Measurements from ENCODE around the gene ATP2A3. TPM values are rescaled to one million over a fixed set of nuclear protein-coding genes. Genes with fewer than 3 reads are reported as not detected.

The ATP2A3 gene
- total RNA-seq, 1 donor from 2014 or later = 313 TPM

DNA sequence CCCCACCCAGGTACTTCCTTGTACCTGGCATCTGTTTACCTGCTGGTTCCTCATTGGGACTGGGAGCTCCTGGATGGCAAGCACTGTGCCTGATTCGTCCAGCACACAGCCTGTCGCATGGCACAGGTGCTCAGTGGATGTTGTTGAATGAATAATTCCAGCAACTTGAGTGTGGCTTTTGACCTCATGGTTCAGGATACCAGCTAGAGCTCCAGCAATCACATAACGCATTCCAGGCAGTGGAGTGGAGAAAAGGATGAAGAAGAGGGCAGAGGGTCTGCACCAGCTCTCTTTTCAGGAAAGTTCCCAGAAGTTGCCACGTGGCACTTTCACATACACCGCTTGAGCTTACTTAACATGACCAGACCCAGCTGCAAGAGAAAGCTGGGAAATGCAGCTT is 70.0 kb downstream of the ATP2A3 start:
- intact Hi-C loops (cut with micrococcal nuclease) = loop anchor here (5.0 kb wide), 1 partner anchor 227 kb away; the partner anchor contains the start of genes EMC6 and TAX1BP3

DNA sequence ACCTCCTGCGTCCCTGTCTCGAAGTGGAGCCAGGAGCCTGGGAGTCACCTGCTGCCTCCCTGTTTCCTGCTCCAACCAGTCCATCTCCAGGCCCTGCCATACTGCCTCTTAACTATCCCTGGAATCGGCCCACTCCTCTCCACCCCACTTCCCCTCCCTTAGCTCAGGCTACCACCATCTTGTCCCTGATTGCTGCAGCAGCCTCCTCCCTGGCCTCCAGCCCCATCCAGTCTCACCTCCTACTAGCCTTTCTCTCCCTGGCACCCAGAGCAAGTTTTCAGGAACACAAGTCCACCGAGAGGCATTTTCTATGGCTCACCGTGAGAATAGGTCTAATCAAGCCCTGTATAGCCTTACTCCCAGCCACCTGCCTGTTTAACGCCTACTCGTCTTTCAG is 70.5 kb downstream of the ATP2A3 start:
- intact Hi-C loops (cut with micrococcal nuclease) = loop anchor here (1.0 to 5.0 kb wide), 3 partner anchors 47 to 249 kb away; partner anchors contain the start of genes CYB5D2, EMC6, NCBP3 and TAX1BP3

DNA sequence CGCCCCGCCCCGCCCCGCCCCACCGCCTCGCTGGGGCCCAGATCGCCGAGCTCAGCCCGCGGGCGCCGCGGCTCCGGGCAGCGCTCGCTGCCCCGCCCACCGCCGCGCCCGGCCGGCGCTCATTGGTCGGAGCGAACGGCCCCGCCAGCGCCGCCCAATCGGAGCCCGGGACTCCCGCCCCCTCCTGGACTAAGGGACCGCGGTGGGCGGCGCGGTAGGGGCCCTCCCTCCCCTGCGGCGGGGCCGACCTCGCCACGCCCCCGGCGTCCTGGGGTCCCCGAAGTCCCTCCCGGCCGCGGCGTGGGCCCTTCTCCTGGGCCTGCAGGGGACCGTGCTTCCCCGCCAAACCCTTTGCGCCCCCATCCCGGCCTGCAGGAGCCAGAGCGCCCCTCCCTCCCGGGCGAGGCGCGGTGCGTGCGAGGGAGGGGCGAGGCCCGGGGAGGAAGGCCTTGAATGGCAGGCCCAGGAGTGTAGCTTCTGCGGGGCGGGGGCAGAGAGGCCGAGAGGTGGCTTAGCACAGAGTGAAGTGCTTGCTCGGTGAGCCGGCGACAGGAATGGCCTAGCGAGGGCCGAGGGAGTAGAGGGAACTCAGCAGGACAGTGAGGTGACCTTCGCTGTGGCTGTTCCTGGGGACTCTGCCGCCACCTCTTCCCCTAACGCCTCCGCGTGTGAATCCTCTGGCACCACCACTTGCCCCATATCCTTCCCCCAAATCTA is 71.1 kb downstream of the ATP2A3 start, which contains the start of gene CAMKK1:
TSS of gene CAMKK1 (minus strand) at position 51 of the 717 bp plus-strand sequence. CDS start 7,366 bp downstream, outside the sequence.
- intact Hi-C loops (cut with micrococcal nuclease) = loop anchor here (1.0 to 5.0 kb wide), 3 partner anchors 47 to 250 kb away; partner anchors contain the start of genes CYB5D2, EMC6, NCBP3 and TAX1BP3

DNA sequence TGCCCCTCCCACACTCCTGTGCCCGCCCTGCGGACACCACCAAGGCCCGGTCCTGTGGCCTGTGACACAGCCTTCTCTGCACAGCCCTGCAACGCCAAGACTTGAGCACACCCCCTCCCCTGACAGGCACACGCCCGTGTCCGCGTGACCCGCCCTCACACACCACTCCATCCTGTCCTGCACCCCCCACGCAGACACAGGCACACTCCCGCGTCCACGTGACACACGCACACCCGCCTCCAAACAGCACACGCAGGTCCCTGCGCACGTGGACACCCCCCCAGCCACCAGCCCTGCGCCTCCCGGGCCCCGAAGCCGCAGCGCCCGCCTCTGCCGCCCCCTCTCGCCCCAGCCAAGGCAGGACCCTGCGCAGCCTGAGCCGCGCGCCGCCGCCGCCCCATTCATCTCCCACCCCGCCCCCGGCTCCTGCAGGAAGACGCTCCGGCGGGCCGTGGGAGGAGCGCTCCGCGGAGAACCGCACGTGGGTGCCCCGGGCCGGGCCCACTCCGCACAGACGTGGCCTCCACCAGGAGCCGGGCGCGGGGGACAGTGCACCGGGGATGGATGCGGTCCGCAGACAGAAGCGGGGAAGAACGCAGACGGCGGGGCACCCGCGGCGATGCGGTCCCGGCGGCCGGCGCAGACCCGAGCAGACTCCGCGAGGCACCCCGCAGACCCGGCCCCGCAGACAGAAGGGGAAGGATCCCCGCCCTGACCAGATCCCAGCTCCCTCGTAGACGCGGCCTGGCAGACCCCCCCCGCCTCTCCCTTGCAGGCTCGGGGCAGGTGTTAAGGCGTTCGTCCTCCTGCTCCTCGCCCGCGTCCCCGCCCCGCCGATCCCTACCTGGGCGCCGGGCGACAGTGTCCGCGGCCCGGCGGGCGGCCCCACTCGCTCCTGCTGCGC is 71.9 kb downstream of the ATP2A3 start:
- intact Hi-C loops (cut with micrococcal nuclease) = loop anchor here (2.0 to 5.0 kb wide), 2 partner anchors 225 to 250 kb away; partner anchors contain the start of genes CYB5D2, EMC6, TAX1BP3 and ZZEF1

DNA sequence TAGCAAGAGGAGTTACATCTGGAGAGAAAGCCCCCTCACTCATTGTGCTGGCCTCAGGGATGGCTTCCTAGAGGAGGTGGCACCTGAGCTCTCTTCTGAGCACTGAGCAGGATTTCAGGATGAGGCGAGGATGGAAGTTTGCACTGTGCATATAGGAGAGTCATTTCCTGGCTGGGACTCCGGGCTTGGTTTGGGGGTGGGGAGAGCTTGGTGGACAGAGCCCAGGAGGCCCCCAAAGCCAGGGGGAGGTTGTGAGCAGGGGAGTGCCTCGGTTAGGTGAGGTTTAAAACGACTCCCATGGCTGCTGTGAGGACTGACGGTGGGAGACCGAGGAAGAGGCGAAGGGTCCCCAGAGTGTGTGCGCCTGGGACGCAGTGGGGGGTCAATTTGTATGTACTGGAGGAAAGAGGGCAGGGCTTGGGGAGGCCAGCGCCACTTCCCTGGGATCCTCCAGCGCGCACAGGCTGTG is 72.6 kb downstream of the ATP2A3 start:
- intact Hi-C loops (cut with micrococcal nuclease) = loop anchor here (2.0 to 5.0 kb wide), 2 partner anchors 224 to 251 kb away; partner anchors contain the start of genes CYB5D2, EMC6, TAX1BP3 and ZZEF1

DNA sequence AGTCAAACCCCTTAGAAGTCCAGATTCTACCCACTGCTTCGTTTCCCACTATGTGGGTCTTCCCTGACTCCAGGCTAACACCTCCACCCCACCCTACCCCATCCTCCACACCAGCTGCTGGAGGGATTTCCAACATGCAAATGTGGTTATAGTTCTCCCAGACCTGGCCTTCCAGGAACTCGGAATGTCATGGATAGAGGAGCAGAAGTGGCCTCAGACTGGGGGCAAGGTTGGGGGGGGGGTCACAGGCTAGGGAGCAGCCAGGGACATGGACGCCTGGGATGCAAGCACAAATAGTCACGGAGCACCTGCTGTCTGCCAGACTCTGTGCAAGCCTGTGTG is 73.4 kb downstream of the ATP2A3 start:
- intact Hi-C loops (cut with micrococcal nuclease) = loop anchor here (5.0 kb wide), 1 partner anchor 224 kb away; the partner anchor contains the start of genes EMC6 and TAX1BP3

DNA sequence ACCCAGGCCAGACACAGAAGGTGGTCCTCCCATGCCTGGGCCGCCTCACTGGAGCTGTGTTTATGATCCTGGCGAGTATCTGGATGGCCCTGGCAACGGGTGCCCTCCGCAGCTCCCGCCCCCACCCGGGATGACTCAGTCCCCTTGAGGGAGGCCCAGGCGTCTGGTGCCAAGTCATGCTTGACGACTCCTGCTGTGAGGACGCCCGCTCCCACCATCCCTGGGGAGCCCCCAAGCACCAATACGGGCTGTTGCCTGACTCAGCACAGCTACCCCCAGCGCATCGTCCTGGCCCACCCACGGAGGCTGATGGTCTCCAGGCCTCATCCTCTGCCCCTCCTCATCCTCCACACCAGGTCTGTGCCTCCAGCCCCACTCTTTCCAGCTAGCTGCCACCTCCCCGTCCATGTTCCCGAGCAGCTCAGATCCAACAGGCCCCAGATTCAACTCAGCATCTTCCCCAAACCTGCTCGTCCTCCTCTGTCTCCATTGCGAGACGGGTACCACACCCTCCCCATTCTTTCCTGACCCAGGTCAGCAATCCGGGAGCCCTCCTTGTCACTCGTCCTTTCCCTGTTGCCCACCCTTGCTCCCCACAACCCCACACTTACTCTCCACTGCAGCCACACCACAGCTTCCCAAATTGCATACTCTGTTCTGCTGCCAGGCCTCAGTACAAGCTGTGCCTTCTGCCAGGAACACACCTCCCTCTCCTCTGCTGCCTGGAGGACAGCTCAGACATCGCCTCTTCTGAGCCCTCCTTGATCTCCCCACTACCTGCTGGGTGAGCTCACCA is 74.0 kb downstream of the ATP2A3 start:
- intact Hi-C loops (cut with micrococcal nuclease) = loop anchor here (5.0 kb wide), 1 partner anchor 223 kb away; the partner anchor contains the start of genes EMC6 and TAX1BP3

DNA sequence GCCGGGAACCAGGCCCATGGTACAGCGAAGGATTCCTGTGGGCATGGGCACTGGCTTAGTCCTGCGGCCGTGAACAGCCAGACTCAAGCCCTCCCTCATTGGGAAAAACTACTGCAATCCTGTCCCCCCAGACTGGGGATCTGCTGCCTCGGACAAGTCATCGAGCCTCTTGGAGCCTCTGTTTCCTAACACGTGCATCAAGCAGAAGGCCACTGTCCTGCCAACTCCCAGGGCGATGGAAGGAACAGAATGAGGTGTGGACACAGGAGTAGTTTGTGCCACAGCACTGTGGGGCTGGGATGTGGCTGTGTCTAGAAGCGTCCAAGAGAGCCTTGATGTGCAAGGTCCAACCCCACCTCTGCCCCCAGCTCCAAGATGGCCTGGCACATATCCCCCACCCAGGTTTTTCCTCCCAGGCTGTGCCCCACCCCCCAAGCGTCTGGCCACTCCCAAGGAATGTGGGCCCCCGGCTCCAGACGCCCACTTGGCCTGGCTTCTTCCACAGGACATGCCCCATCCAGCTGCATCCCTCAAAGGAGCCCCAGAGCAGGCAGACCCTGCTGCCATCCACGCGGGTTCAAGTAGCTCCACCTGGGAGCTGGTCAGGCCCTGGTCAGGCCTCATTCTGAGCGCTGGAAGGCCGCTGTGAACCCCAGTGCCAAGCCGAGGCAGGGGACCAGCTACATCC is 74.8 kb downstream of the ATP2A3 start:
- intact Hi-C loops (cut with micrococcal nuclease) = loop anchor here (5.0 kb wide), 1 partner anchor 222 kb away; the partner anchor contains the start of genes EMC6 and TAX1BP3

DNA sequence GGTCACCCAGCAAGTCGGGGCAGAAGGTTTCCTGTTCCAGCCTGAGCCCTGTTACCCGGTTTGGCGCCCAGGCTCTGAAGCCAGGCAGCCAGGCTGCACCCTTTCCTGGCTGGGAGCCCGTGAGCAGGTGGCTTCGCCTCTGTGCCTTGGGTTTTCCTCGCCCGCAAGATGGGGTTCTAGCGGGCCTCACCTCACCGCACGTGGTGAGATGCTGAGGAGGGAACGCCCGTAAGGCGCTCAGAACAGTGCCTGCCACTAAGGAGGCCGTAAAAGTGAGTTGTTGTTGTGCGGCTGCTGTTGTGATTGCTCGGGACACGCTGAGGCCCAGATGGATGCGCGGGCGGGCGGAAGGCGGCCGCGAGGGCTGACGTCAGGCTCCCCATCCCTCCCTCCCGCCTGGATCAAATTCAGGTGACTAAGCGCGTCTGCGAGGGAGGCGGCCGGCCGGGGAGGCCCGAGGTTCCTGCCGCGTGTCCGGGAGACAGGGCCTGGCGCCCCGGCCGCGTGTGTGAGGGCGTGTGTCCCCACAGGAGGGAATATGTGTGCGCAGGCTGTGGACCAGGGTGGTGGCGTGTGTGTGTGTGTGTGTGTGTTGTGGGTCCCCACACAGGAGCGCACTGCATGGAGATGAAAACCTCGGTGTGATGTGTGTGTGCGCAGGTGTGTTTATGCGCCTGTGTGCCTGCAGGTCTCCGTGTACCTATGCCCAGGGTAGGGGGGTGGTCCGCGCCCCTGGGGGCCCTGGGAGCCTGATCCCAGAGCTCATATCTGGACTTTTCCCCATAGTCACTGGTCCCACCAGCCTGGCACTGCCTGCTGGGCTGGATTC is 75.7 kb downstream of the ATP2A3 start:
- intact Hi-C loops (cut with micrococcal nuclease) = no loop called here

DNA sequence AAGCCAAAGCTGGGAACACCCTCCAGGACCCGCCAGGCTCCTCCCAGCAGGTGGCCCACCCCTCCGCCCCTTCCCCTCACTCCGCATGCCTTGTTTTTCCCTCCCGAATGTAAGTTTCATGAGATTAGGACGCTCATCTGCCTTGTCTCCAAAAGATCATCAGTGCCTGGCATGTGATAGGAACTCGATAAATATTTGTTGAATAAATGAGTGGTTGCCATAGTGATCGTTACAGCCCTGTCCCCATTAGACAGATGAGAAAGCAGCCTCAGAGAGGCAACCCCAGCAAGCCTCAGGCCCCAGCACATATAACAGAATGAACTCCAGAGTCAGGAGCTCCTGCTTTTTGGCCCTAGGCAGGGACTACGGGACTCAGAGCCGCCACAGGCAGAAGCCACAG is 76.4 kb downstream of the ATP2A3 start:
- intact Hi-C loops (cut with micrococcal nuclease) = no loop called here

DNA sequence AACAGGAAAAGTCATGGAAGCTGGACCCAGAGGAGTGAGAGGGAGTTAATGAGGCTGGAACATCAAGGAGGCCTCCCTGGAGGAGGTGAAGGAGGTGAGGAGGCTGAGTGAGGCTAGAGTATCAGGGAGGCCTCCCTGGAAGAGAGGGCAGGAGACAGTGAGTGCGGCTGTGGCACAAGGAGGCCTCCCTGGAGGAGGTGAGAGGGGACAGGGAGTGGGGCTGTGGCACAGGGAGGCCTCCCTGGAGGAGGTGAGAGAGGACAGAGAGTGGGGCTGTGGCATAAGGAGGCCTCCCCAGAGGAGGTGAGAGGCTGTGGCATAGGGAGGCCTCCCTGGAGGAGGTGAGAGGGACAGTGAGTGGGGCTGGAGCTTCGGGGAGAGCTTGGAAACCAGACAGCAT is 76.8 kb downstream of the ATP2A3 start:
- intact Hi-C loops (cut with micrococcal nuclease) = no loop called here

DNA sequence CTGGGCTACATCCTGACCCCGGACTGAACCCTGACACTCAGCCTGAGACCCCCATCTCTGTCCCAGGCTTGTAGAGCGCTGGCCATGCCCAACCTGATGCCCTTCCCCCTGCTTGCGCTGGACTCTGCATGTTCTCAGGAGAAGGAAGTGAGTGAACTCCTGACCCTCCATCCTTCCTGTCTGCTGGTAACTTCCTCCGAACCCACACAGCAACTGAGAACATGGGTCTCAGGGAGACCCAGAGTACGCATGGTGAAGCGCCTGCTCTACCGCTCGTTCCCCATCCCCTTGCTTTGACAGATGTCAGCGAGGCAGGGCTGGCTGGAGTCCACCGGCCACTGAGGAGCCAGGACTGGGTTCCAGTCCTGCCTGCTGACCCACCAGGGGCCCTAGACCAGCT is 77.5 kb downstream of the ATP2A3 start:
- intact Hi-C loops (cut with micrococcal nuclease) = no loop called here

DNA sequence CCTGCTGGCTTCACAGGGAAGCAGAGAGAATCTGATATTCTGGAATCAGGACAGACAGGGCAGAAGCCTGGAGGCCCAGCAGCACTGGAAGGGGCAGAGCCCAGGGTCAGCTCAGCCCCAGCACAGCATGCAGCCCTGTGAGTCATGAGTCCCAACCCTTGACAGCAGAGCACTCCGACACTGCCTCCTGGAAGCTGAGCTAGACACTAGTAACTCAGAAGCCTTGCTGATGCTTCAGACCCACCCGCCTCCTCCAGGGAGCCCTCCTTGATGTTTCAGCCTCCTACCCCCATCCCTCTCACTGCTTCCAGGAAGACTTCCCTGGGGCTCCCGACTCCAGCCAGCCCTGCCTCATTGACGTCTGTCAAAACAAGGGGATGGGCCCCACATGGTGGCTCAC is 78.3 kb downstream of the ATP2A3 start:
- intact Hi-C loops (cut with micrococcal nuclease) = no loop called here

DNA sequence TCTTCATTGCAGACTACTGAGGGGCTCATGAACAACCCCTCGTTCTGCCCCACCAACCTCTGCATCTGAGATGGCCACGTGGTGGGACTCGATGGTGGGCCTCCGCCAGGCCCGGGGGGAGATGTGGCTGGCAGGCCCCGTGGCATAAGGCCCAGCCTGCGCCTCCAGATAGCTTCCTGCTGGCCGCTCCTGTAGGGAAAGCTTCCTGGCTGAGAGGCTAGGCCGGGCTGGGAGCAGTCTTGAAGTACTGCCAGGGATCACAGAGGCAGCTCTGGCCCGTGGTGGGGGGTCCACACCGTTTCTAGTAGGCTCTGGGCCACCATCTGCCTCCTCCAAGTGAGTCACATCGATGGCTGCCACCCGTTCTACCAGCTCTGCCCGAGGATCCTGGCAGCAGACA is 79.0 kb downstream of the ATP2A3 start:
- intact Hi-C loops (cut with micrococcal nuclease) = no loop called here

DNA sequence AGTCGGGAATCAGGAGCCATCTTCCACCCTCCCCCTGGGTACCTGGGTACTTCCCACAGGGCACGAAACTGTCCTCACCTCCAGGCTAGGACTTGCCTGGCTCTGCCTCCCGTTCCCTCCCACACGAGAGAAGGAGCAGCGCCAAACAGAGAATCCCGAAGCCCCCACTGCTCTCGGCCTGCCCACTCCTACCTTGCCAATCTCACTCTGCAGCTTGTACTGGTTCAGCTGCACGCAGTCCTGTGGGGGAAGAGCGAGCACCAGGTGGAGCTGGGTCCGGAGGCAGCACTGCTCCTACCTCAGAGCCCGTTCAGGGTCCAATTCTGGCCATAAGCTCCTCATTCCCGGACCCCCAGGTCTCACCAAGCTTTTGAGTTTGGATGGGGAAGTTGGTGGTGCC is 80.0 kb downstream of the ATP2A3 start:
- intact Hi-C loops (cut with micrococcal nuclease) = no loop called here

DNA sequence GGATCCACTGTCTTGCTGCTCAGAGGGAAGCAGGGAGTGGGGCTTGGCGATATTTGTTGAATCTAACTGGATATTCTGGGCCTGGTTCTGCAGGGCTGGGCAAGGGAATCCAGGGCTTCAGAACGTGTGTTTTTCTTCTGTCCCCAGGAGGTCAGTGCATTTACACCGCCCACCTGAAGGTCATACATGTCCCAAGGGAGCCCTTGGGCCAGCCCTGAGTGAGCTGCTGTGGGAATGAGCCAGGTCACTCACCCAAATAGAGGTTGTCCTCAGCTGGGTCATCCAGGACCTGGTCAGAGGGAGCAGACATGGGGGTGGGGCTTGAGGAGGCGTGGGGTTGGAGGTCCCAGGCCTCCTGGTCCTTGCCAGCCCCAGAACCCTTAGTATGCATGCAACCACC is 82.0 kb downstream of the ATP2A3 start:
- intact Hi-C loops (cut with micrococcal nuclease) = no loop called here

DNA sequence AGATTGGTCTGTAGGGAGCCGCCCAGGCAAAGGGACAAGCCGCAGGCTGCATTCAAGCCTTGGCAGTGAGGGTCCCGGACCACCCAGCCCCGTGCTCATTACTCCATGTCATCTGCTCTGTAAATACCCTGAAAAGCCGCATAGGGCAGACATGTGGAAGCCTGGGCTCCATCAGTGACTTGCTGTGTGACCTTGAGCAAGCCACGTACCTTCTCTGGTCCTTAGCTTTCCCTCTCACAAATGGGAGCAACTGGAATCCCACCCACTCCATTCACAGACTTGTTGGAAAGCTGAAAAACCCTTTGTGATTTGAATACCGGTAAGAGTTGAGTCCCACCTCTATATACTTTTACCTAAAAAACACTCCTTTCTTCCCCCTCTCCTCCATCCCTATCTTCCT is 83.3 kb downstream of the ATP2A3 start:
- intact Hi-C loops (cut with micrococcal nuclease) = no loop called here

DNA sequence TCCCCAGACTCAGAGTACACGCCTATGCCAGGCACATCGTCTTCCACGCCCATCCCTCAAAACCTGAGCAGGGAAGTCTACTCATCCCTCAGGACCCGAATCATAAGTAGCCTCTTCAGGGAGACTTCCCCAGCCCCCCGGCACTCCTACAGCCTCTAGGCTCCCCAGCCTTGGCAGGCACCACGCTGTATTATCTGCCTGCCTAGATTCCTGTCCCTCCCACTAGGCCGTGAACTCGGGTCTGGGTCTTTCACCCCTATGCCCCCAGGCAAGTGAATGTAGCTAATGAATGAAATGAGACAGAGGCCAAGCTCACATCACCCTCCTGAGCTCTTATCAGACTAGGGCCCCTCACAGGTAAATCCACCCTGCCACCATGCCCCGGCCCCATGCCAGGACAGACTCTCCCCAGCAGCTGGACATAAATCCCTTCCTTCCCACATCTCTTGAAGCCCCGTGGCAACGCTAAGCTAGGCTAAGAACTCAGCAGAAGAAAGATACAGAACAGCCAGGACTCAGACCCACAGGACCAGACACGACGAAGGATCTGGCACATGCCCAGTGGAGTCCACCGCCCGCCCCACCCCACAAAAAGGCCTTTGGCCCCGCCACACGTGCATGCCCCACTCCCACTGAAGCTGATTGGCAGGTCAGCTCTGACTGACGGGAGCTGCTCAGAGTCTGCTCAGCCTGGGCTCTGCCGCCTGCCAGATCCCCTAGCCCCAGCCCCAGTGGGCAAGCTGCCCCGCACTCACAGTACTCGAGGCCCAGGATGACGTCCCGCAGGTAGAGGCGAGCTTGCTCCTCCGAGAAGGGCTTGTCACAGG is 84.4 kb downstream of the ATP2A3 start:
- intact Hi-C loops (cut with micrococcal nuclease) = no loop called here
